H1 (cell line): ENCODE measurements around the gene GANAB. TPM values are rescaled to one million over a fixed set of nuclear protein-coding genes. Genes with fewer than 3 reads are reported as not detected.

Experiments used
- CTCF ChIA-PET: fragments of 300-600 bp; sonication (Branson Sonifier 250); formaldehyde crosslinking; loops from one replicate; lab custom pipeline; 2021; ENCODE audit not compliant: partially characterized antibody; lab: Charles Lee
- POLR2A ChIA-PET: fragments of 300-600 bp; sonication (Branson Sonifier 250); formaldehyde crosslinking; loops from one replicate; lab custom pipeline; 2021; ENCODE audit warnings: inconsistent platforms; ENCODE audit not compliant: partially characterized antibody; lab: Charles Lee
- DNase-seq, 2 experiments: peaks; one replicate each; pipeline versions ENCODE4 v3.0.0 to v3.0.0-alpha.2; 2010 to 2022; ENCODE audit warnings: low spot score in 2 of 2, low read depth in 1 of 2, mixed read lengths in 1 of 2
- FAIRE-seq: peaks from 2 replicates; lab custom pipeline; 2011; peaks lifted over from hg19 to GRCh38; lab: Jason Lieb, UNC
- H2AFZ ChIP-seq: 2 replicates; pipeline ENCODE4 v1.8.1; 2012; ENCODE audit warnings: low read length, inconsistent platforms
- H2AK5ac ChIP-seq: 2 replicates; pipeline ENCODE4 v1.6.1; 2013; ENCODE audit warnings: low read depth, low read length
- H2BK120ac ChIP-seq: replicated peaks from 2 replicates; pipeline ENCODE3; 2013; ENCODE audit warnings: low read depth, low read length, inconsistent platforms
- H2BK12ac ChIP-seq: 2 replicates; pipeline ENCODE4 v1.6.1; 2013; ENCODE audit warnings: low read depth, low read length
- H2BK15ac ChIP-seq: 2 replicates; pipeline ENCODE4 v1.6.1; 2013; ENCODE audit warnings: low read length
- H2BK20ac ChIP-seq: 2 replicates; pipeline ENCODE4 v1.6.1; 2013; ENCODE audit warnings: low read length
- H2BK5ac ChIP-seq: 2 replicates; pipeline ENCODE4 v1.6.1; 2013; ENCODE audit warnings: low read depth, low read length
- H3K14ac ChIP-seq: 2 replicates; pipeline ENCODE4 v1.6.1; 2013; ENCODE audit warnings: inconsistent platforms; ENCODE audit not compliant: insufficient read length
- H3K18ac ChIP-seq: 2 replicates; pipeline ENCODE4 v1.6.1; 2013; ENCODE audit warnings: low read length; ENCODE audit errors: extremely low read depth
- H3K23ac ChIP-seq: 2 replicates; pipeline ENCODE4 v1.6.1; 2013; ENCODE audit warnings: inconsistent platforms; ENCODE audit not compliant: insufficient read length
- H3K23me2 ChIP-seq: 2 replicates; pipeline ENCODE4 v1.6.1; 2013; ENCODE audit warnings: low read depth, low read length
- H3K27ac ChIP-seq: 2 replicates; pipeline ENCODE4 v1.6.1; 2011; ENCODE audit warnings: low read depth, low read length, inconsistent platforms
- H3K27me3 ChIP-seq, 4 experiments: replicated peaks in 1 of 4; 1 replicate in 1 of 4; 2 replicates in 3 of 4; pipeline versions ENCODE4 v1.6.1 to v1.8.1; 2011 to 2013; ENCODE audit warnings: low read length in 3 of 4, mild to moderate bottlenecking in 3 of 4, inconsistent platforms in 2 of 4, mixed read lengths in 2 of 4, moderate library complexity in 1 of 4; ENCODE audit not compliant: control insufficient read depth in 3 of 4, insufficient read depth in 3 of 4; ENCODE audit errors: extremely low read depth in 1 of 4
- H3K36me3 ChIP-seq, 4 experiments: 2 replicates each; pipeline versions ENCODE4 v1.6.1 to v1.8.1; 2011 to 2013; ENCODE audit warnings: mild to moderate bottlenecking in 4 of 4, low read length in 3 of 4, moderate library complexity in 2 of 4, control low read depth in 1 of 4, inconsistent platforms in 1 of 4; ENCODE audit not compliant: insufficient read depth in 4 of 4, control insufficient read depth in 2 of 4
- H3K4ac ChIP-seq: replicated peaks from 2 replicates; pipeline ENCODE3; 2013; ENCODE audit warnings: low read length, low read depth, mixed read lengths, inconsistent platforms; ENCODE audit not compliant: insufficient read length
- H3K4me1 ChIP-seq, 4 experiments: replicated peaks in 1 of 4; 1 replicate in 1 of 4; 2 replicates in 3 of 4; pipeline versions ENCODE4 v1.6.1 to v1.8.1; 2011 to 2013; ENCODE audit warnings: low read length in 3 of 4, inconsistent platforms in 2 of 4, mixed read lengths in 1 of 4; ENCODE audit not compliant: insufficient read depth in 4 of 4, control insufficient read depth in 3 of 4
- H3K4me2 ChIP-seq, 2 experiments: 2 replicates each; pipeline versions ENCODE4 v1.6.1 to v1.8.1; 2011 to 2013; ENCODE audit warnings: low read depth in 2 of 2, low read length in 2 of 2, control low read depth in 1 of 2, inconsistent platforms in 1 of 2, mild to moderate bottlenecking in 1 of 2; ENCODE audit not compliant: insufficient read depth in 1 of 2
- H3K4me3 ChIP-seq, 4 experiments: fragments of 200-600, 300-600 bp in 1 of 4; sonication (generic), shearing (Covaris generic), sonication (Bioruptor Twin) in 1 of 4; 2 replicates each; pipeline versions ENCODE4 v1.5.1 to v1.8.1; 2011 to 2016; ENCODE audit warnings: low read length in 4 of 4, low read depth in 3 of 4, control low read depth in 2 of 4, inconsistent platforms in 2 of 4, mild to moderate bottlenecking in 2 of 4, mixed read lengths in 1 of 4, moderate library complexity in 1 of 4; ENCODE audit not compliant: insufficient read depth in 2 of 4; ENCODE audit errors: extremely low read depth in 1 of 4
- H3K56ac ChIP-seq: replicated peaks from 2 replicates; pipeline ENCODE3; 2013; ENCODE audit warnings: low read depth, mild to moderate bottlenecking, mixed read lengths, low read length, inconsistent platforms; ENCODE audit not compliant: insufficient read length
- H3K79me1 ChIP-seq: 2 replicates; pipeline ENCODE4 v1.6.1; 2013; ENCODE audit warnings: low read depth, low read length, control low read depth
- H3K79me2 ChIP-seq, 2 experiments: 2 replicates each; pipeline versions ENCODE4 v1.6.1 to v1.8.1; 2012 to 2013; ENCODE audit warnings: low read length in 2 of 2, mild to moderate bottlenecking in 2 of 2, inconsistent platforms in 1 of 2; ENCODE audit not compliant: insufficient read depth in 2 of 2, control insufficient read depth in 1 of 2
- H3K9ac ChIP-seq, 4 experiments: replicated peaks in 1 of 4; 1 replicate in 1 of 4; 2 replicates in 3 of 4; pipeline versions ENCODE4 v1.6.1 to v1.8.1; 2011 to 2013; ENCODE audit warnings: low read depth in 3 of 4, low read length in 3 of 4, control low read depth in 2 of 4, mild to moderate bottlenecking in 2 of 4, moderate library complexity in 2 of 4, inconsistent platforms in 1 of 4; ENCODE audit errors: extremely low read depth in 1 of 4
- H3K9me3 ChIP-seq, 2 experiments: 2 replicates each; pipeline versions ENCODE4 v1.6.1 to v1.8.1; 2012 to 2013; ENCODE audit warnings: mild to moderate bottlenecking in 2 of 2, moderate library complexity in 2 of 2, control low read depth in 1 of 2, inconsistent platforms in 1 of 2, low read depth in 1 of 2, low read length in 1 of 2, mixed read lengths in 1 of 2; ENCODE audit not compliant: insufficient read depth in 2 of 2
- H4K20me1 ChIP-seq, 2 experiments: replicated peaks in 1 of 2; 2 replicates each; pipeline versions ENCODE3 to v1.8.1; 2011 to 2013; ENCODE audit warnings: inconsistent platforms in 2 of 2, low read length in 2 of 2, mild to moderate bottlenecking in 1 of 2; ENCODE audit not compliant: insufficient read depth in 2 of 2, control insufficient read depth in 1 of 2
- H4K5ac ChIP-seq: 2 replicates; pipeline ENCODE4 v1.6.1; 2013; ENCODE audit warnings: low read length, low read depth, mixed read lengths, inconsistent platforms; ENCODE audit not compliant: insufficient read length
- H4K8ac ChIP-seq: 2 replicates; pipeline ENCODE4 v1.8.0; 2013; ENCODE audit warnings: mild to moderate bottlenecking, moderate library complexity, low read length, inconsistent platforms; ENCODE audit not compliant: insufficient read depth; ENCODE audit errors: extremely low read depth
- H4K91ac ChIP-seq: replicated peaks from 2 replicates; pipeline ENCODE3; 2013; ENCODE audit warnings: low read length, mixed read lengths, inconsistent platforms; ENCODE audit not compliant: insufficient read length
- ASH2L ChIP-seq: fragments of 200-600, 300-600 bp; sonication (generic); IDR thresholded peaks from one replicate; pipeline ENCODE4 v1.7.1; 2017; ENCODE audit warnings: low read length
- BACH1 ChIP-seq: IDR thresholded peaks from 2 replicates; pipeline ENCODE4 v1.6.1; 2012; ENCODE audit warnings: low read length, improper control_type of control experiment
- BRCA1 ChIP-seq: IDR thresholded peaks from 2 replicates; pipeline ENCODE4 v1.6.1; 2012; ENCODE audit warnings: low read depth, low read length, improper control_type of control experiment
- CHD2 ChIP-seq: IDR thresholded peaks from 2 replicates; pipeline ENCODE4 v1.6.1; 2012; ENCODE audit warnings: low read length, improper control_type of control experiment
- EP300 ChIP-seq, 2 experiments: IDR thresholded peaks; 1 replicate in 1 of 2; 2 replicates in 1 of 2; pipeline ENCODE4 v1.6.1; 2011 to 2012; ENCODE audit warnings: low read depth in 2 of 2, low read length in 2 of 2, mild to moderate bottlenecking in 2 of 2, borderline replicate concordance in 1 of 2, inconsistent platforms in 1 of 2, moderate library complexity in 1 of 2
- EZH2 ChIP-seq: fragments of 200-600 bp; sonication (generic); IDR thresholded peaks from 2 replicates; pipeline ENCODE4 v1.7.1; 2012; ENCODE audit warnings: low read depth, mild to moderate bottlenecking, moderate library complexity, low read length, inconsistent platforms; ENCODE audit not compliant: severe bottlenecking
- KDM1A ChIP-seq: fragments of 200-600, 300-600 bp; sonication (generic); IDR thresholded peaks from 2 replicates; pipeline ENCODE4 v1.7.1; 2016; ENCODE audit warnings: mild to moderate bottlenecking, low read length, borderline replicate concordance
- KDM4A ChIP-seq: IDR thresholded peaks from one replicate; pipeline ENCODE4 v1.7.1; 2012; ENCODE audit warnings: low read depth, mild to moderate bottlenecking, moderate library complexity, low read length, inconsistent platforms; ENCODE audit not compliant: severe bottlenecking
- KDM5A ChIP-seq: fragments of 200-600 bp; IDR thresholded peaks from 2 replicates; pipeline ENCODE4 v1.7.1; 2012; ENCODE audit warnings: mild to moderate bottlenecking, low read length, inconsistent platforms, mixed read lengths
- POU5F1 ChIP-seq: IDR thresholded peaks from 2 replicates; pipeline ENCODE4 v1.6.1; 2011; ENCODE audit warnings: low read depth, mild to moderate bottlenecking, low read length, moderate library complexity
- RXRA ChIP-seq: IDR thresholded peaks from 2 replicates; pipeline ENCODE4 v1.6.1; 2011; ENCODE audit warnings: low read depth, mild to moderate bottlenecking, low read length, moderate library complexity; ENCODE audit not compliant: insufficient read depth
- SRF ChIP-seq: IDR thresholded peaks from 2 replicates; pipeline ENCODE4 v1.6.1; 2011; ENCODE audit warnings: mild to moderate bottlenecking, low read depth, low read length, moderate library complexity
- SUZ12 ChIP-seq: fragments of 200-600 bp; sonication (generic); IDR thresholded peaks from 2 replicates; pipeline ENCODE4 v1.6.1; 2012; ENCODE audit warnings: mild to moderate bottlenecking, inconsistent platforms, low read length, moderate library complexity, mixed read lengths
- TAF7 ChIP-seq: optimal IDR thresholded peaks from 2 replicates; pipeline ENCODE3; 2011; ENCODE audit warnings: low read depth, mild to moderate bottlenecking, inconsistent platforms, low read length, moderate library complexity, borderline replicate concordance
- WGBS, 2 experiments: shearing (Covaris generic) in 1 of 2; methylation state at CpG; one replicate each; pipeline versions ENCODE4 v1.1.6 to v1.1.7; 2013 to 2015; ENCODE audit warnings: low lambda C conversion rate in 2 of 2, mixed read lengths in 2 of 2, inconsistent platforms in 1 of 2, low coverage in 1 of 2, missing lambda C conversion rate in 1 of 2; ENCODE audit not compliant: insufficient replicate concordance in 2 of 2, insufficient coverage in 1 of 2, insufficient read length in 1 of 2; ENCODE audit errors: extremely low coverage in 1 of 2, missing lambda C conversion rate in 1 of 2; 5-methylcytosine and 5-hydroxymethylcytosine counted together
- polyA plus RNA-seq, 7 experiments: library from polyadenylated mRNA; depleted of rRNA in 3 of 7; stranded (reverse) in 5 of 7; unstranded in 2 of 7; fragments of >200 nt in 5 of 7; fragments of 200-250 nt in 2 of 7; gene quantifications; 1 replicate in 5 of 7; 2 replicates in 1 of 7; 4 replicates in 1 of 7; pipeline versions ENCODE4 v1.2.1 to v1.2.3, GENCODE V29; 2011 to 2013; ENCODE audit warnings: missing spikeins in 2 of 7, mixed read lengths in 2 of 7
- total RNA-seq: library from RNA; stranded (reverse); fragmentation: NEBNext Ultra II Directional; extraction: Animal tissue kit (Norgen Biotek cat#: 25700); gene quantifications from 2 replicates; pipeline ENCODE4 v1.2.1, GENCODE V29; 2021

The GANAB gene
- total and polyA plus RNA-seq, 2 of the 8 experiments (the other 6 are each of a cell fraction or from before 2014, with no cell fraction given): 289 to 330 TPM

DNA sequence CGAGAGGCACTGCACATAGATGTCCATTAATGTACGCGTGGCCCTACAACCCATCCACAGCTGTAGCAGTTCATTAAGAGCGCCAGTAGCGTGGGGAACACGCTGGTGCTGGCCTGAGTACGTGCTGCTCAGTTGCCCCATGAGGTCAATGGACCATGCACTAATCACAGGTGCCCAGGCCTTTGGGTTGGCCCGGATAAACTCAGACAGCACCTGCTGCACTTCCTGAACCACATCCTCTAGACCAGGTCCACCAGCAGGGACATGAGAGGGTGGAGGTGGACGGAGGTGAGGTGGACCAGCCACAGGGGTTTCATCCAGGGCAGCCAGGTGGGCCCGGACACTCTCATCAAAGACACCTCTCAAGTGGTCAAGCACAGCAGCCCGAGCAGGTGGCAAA, 3.1 kb upstream of the GANAB start:
- ChIA-PET CTCF (interaction anchor here (0.6 to 3.2 kb wide), 9 partner anchors 14 to 1199 kb away, joined by 3 to 14 read pairs (median 3); partner anchors contain the start of gene LRRN4CL), POLR2A (interaction anchor here (0.6 to 50.4 kb wide), 8 partner anchors 7 to 337 kb away, joined by 3 to 2041 read pairs (median 20); partner anchors contain the start of genes B3GAT3, BSCL2, C11orf98 and CSKMT)
- no peak overlapping the region for H3K56ac ChIP-seq
- no peak overlapping the region for H3K18ac ChIP-seq
- H3K14ac ChIP-seq: no peak overlapping the region
- H3K23me2 ChIP-seq: peaks cover 8% of the 10 kb centered on the region
- H2BK15ac ChIP-seq: no peak overlapping the region
- H4K5ac ChIP-seq: no peak overlapping the region
- no peaks in the 10 kb centered on the region for H3K9me3 ChIP-seq
- peaks cover 0 to 17% (median 7%) of the 10 kb centered on the region in 4 experiments; a peak in 5 of 8 replicates for H3K36me3 ChIP-seq
- H3K27ac ChIP-seq: no peak overlapping the region
- no peak overlapping the region for H3K4me3 ChIP-seq
- no peak overlapping the region; a peak in 1 of 7 replicates for H3K9ac ChIP-seq
- DNase-seq: no peak
- H3K4me1 ChIP-seq: no peaks in the 10 kb centered on the region; a peak in 2 of 7 replicates
- H4K20me1 ChIP-seq: peaks cover 3 to 23% of the 10 kb centered on the region in 2 experiments
- no peak overlapping the region for H2AFZ ChIP-seq
- H3K23ac ChIP-seq: no peak overlapping the region
- no peak overlapping the region for H2AK5ac ChIP-seq
- H4K8ac ChIP-seq: no peak overlapping the region; the same call in 1 of the 2 replicates
- no peak overlapping the region for H3K4ac ChIP-seq
- no peak overlapping the region for H2BK120ac ChIP-seq
- FAIRE-seq: no peak
- no peak overlapping the region for H2BK20ac ChIP-seq
- H3K4me2 ChIP-seq: no peak overlapping the region
- H4K91ac ChIP-seq: no peak overlapping the region
- peaks cover 7% of the 10 kb centered on the region for H3K79me1 ChIP-seq
- H2BK12ac ChIP-seq: no peak overlapping the region
- WGBS, 2 experiments: 94% methylated on average over 11 of the region's 11 CpGs; no CpG with 5 or more reads in 1 of the 2 experiments
- H3K27me3 ChIP-seq: no peaks in the 10 kb centered on the region
- peaks cover 15 to 40% of the 10 kb centered on the region in 2 experiments for H3K79me2 ChIP-seq
- TF ChIP-seq BRCA1: no peak
- TF ChIP-seq EP300 (IDR thresholded peaks at IDR 0.05; ENCODE audit: borderline replicate concordance in 1 of 2, low read depth in 2 of 2, low read length in 2 of 2): no peak
- TF ChIP-seq TAF7: no peak
- TF ChIP-seq ASH2L: no peak
- no peak for TF ChIP-seq SRF
- TF ChIP-seq SUZ12: no peak
- TF ChIP-seq KDM5A: no peak
- no peak for TF ChIP-seq KDM4A
- no peak for TF ChIP-seq BACH1
- no peak for TF ChIP-seq RXRA
- TF ChIP-seq POU5F1: no peak
- TF ChIP-seq KDM1A: no peak
- no peak for TF ChIP-seq CHD2
- no peak for TF ChIP-seq EZH2
- no peak overlapping the region for H2BK5ac ChIP-seq
